HCT116 (cell line): ENCODE results near the gene SNTB2. TPM values are rescaled to one million over a fixed set of nuclear protein-coding genes. Genes with fewer than 3 reads are reported as not detected.

Experiments
- ATAC-seq: fragments of 200-7000 bp; cut with Tn5 transposase; 2 replicates; pipeline ENCODE4 v1.9.1; 2020; ENCODE audit warnings: mild to moderate bottlenecking, moderate library complexity
- BruUV-seq: library from RNA; stranded (reverse); fragments of 400-500 nt; replicated peaks from 2 replicates; lab custom pipeline; 2021; lab: Mats Ljungman, UMichigan
- CTCF ChIA-PET: fragments of 300-600 bp; sonication (Branson Sonifier 250); formaldehyde crosslinking; loops from one replicate; lab custom pipeline; 2021; ENCODE audit warnings: antibody characterized with exemption; lab: Charles Lee
- POLR2A ChIA-PET: fragments of 300-600, 350-600 bp; sonication (Branson Sonifier 250); formaldehyde crosslinking; loops from one replicate; lab custom pipeline; 2021; ENCODE audit warnings: antibody characterized with exemption; lab: Charles Lee
- RAD21 ChIA-PET, 2 experiments: fragments of 300-600 bp; sonication (Branson Sonifier 250); formaldehyde crosslinking; loops; one replicate each; lab custom pipeline; 2023; ENCODE audit warnings: low total read pairs in 2 of 2; ENCODE audit not compliant: uncharacterized antibody in 2 of 2, unreplicated experiment in 2 of 2, low non-redundant PET in 1 of 2; lab: Charles Lee
- DNase-seq: peaks from one replicate; pipeline ENCODE4 v3.0.0-alpha.2; 2010; ENCODE audit warnings: low read depth, low spot score
- H2AFZ ChIP-seq: fragments of 200-600 bp; shearing (Covaris generic), sonication (generic); 2 replicates; pipeline ENCODE4 v1.6.1; 2017; ENCODE audit warnings: low read depth, mixed run types, mixed read lengths, antibody characterized with exemption, low read length; ENCODE audit not compliant: poor library complexity, severe bottlenecking
- H3K27ac ChIP-seq: 2 replicates; pipeline ENCODE4 v1.5.1; 2012; ENCODE audit warnings: low read depth, low read length
- H3K27me3 ChIP-seq: fragments of 200-600 bp; sonication (generic); 2 replicates; pipeline ENCODE4 v1.6.1; 2016; ENCODE audit warnings: mixed run types, low read length, mixed read lengths; ENCODE audit not compliant: insufficient read depth
- H3K36me3 ChIP-seq, 2 experiments: fragments of 200-500 bp in 1 of 2; fragments of 200-600 bp in 1 of 2; sonication (Bioruptor generic) in 1 of 2; sonication (generic) in 1 of 2; 2 replicates each; pipeline versions ENCODE4 v1.5.1 to v1.6.1; 2014 to 2016; ENCODE audit warnings: low read length in 2 of 2, inconsistent platforms in 1 of 2, mixed read lengths in 1 of 2, mixed run types in 1 of 2; ENCODE audit not compliant: insufficient read depth in 2 of 2, control insufficient read depth in 1 of 2
- H3K4me1 ChIP-seq, 2 experiments: fragments of 200-600 bp in 1 of 2; sonication (generic) in 1 of 2; 2 replicates each; pipeline versions ENCODE4 v1.5.1 to v1.6.1; 2012 to 2017; ENCODE audit warnings: low read length in 2 of 2, inconsistent platforms in 1 of 2, mild to moderate bottlenecking in 1 of 2, mixed read lengths in 1 of 2, mixed run types in 1 of 2, moderate library complexity in 1 of 2; ENCODE audit not compliant: insufficient read depth in 2 of 2, control insufficient read depth in 1 of 2
- H3K4me2 ChIP-seq: fragments of 200-600 bp; sonication (generic); 2 replicates; pipeline ENCODE4 v1.6.1; 2017; ENCODE audit warnings: mixed run types, low read length, mixed read lengths
- H3K4me3 ChIP-seq, 2 experiments: fragments of 200-600 bp in 1 of 2; sonication (generic) in 1 of 2; replicated peaks in 1 of 2; 2 replicates each; pipeline ENCODE4 v1.5.1; 2011 to 2016; ENCODE audit warnings: low read length in 2 of 2, control low read depth in 1 of 2, low read depth in 1 of 2, mild to moderate bottlenecking in 1 of 2, mixed read lengths in 1 of 2, mixed run types in 1 of 2
- H3K79me2 ChIP-seq: fragments of 200-600 bp; sonication (generic); 2 replicates; pipeline ENCODE4 v1.6.1; 2017; ENCODE audit warnings: mild to moderate bottlenecking, mixed run types, low read length, moderate library complexity, mixed read lengths; ENCODE audit not compliant: insufficient read depth
- H3K9ac ChIP-seq: fragments of 200-600 bp; sonication (generic); 2 replicates; pipeline ENCODE4 v1.6.1; 2016; ENCODE audit warnings: low read length, mixed read lengths
- H3K9me2 ChIP-seq: fragments of 200-600 bp; sonication (generic), shearing (Covaris generic); 2 replicates; pipeline ENCODE4 v1.6.1; 2017; ENCODE audit warnings: mixed run types, mild to moderate bottlenecking, moderate library complexity; ENCODE audit not compliant: insufficient read depth
- H3K9me3 ChIP-seq, 2 experiments: fragments of 200-500 bp in 1 of 2; fragments of 200-600 bp in 1 of 2; sonication (Bioruptor generic) in 1 of 2; sonication (generic) in 1 of 2; 2 replicates each; pipeline ENCODE4 v1.6.1; 2014 to 2017; ENCODE audit warnings: low read length in 2 of 2, mixed read lengths in 2 of 2, inconsistent platforms in 1 of 2, low read depth in 1 of 2, mild to moderate bottlenecking in 1 of 2, mixed run types in 1 of 2, moderate library complexity in 1 of 2; ENCODE audit not compliant: control insufficient read depth in 1 of 2, insufficient read depth in 1 of 2
- H4K20me1 ChIP-seq: fragments of 200-600 bp; sonication (generic), shearing (Covaris generic); 2 replicates; pipeline ENCODE4 v1.6.1; 2017; ENCODE audit warnings: mixed run types, mild to moderate bottlenecking, moderate library complexity; ENCODE audit not compliant: insufficient read depth
- ATF3 ChIP-seq: IDR thresholded peaks from 2 replicates; pipeline ENCODE4 v1.6.1; 2012
- EGR1 ChIP-seq: IDR thresholded peaks from 2 replicates; pipeline ENCODE4 v1.6.1; 2012; ENCODE audit warnings: low read depth
- MAX ChIP-seq: IDR thresholded peaks from 2 replicates; pipeline ENCODE4 v1.6.1; 2012
- SP1 ChIP-seq: IDR thresholded peaks from 2 replicates; pipeline ENCODE4 v1.6.1; 2012; ENCODE audit warnings: low read depth
- TCF7L2 ChIP-seq: IDR thresholded peaks from 2 replicates; pipeline ENCODE4 v1.7.0; 2011; ENCODE audit warnings: borderline replicate concordance, inconsistent platforms; ENCODE audit not compliant: insufficient read depth, insufficient read length; ENCODE audit errors: extremely low read depth
- ZBTB33 ChIP-seq: IDR thresholded peaks from 2 replicates; pipeline ENCODE4 v1.6.1; 2011; ENCODE audit warnings: mild to moderate bottlenecking, low read length, moderate library complexity; ENCODE audit not compliant: insufficient replicate concordance; ENCODE audit errors: extremely low read depth
- ZFX ChIP-seq: fragments of 450-650 bp; IDR thresholded peaks from 2 replicates; pipeline ENCODE4 v1.6.1; 2017
- intact Hi-C: fragments of 100-400 bp; cut with micrococcal nuclease; formaldehyde crosslinking; loops from 2 replicates; pipeline ENCODE4 v1.10.0; 2022
- total RNA-seq: library from RNA; stranded (reverse); gene quantifications from one replicate; pipeline ENCODE4 v1.2.1, GENCODE V29; 2021; ENCODE audit not compliant: unreplicated experiment

Gene SNTB2
- total RNA-seq, 1 experiment from 2014 or later: 38.1 TPM

- no peak for TF ChIP-seq TCF7L2
Observed at GRCh38 chr16:69319381-69319780, 132.4 kb downstream of the SNTB2 start (continued).

- POLR2A ChIA-PET: no interaction called here
- intact Hi-C loops: no loop called here
- RAD21 ChIA-PET: no interaction called here
- DNase-seq (no peak), ATAC-seq (no peak)
- no TSS peak for BruUV-seq
- Histone ChIP-seq H3K4me2 (no peak overlapping the region), H3K9ac (no peak overlapping the region), H3K4me3 (no peak overlapping the region), H4K20me1 (no peaks in the 10 kb centered on the region), H3K36me3 (peaks cover 46 to 69% of the 10 kb centered on the region in 2 experiments; a peak in 3 of 4 replicates), H3K9me3 (no peaks in the 10 kb centered on the region), H2AFZ (no peak overlapping the region), H3K4me1 (no peaks in the 10 kb centered on the region), H3K9me2 (no peaks in the 10 kb centered on the region), H3K27me3 (no peaks in the 10 kb centered on the region), H3K79me2 (peaks cover 72% of the 10 kb centered on the region), H3K27ac (no peak overlapping the region)
- no peak for TF ChIP-seq SP1
- TF ChIP-seq EGR1: no peak
- no peak for TF ChIP-seq TCF7L2
- no peak for TF ChIP-seq MAX
- no peak for TF ChIP-seq ATF3
- TF ChIP-seq ZFX: no peak
- CTCF ChIA-PET: no interaction called here
Observed at GRCh38 chr16:69319826-69320739, 133.1 kb downstream of the SNTB2 start.

- ChIA-PET RAD21 (no interaction called here), CTCF (no interaction called here), POLR2A (no interaction called here)
- Histone ChIP-seq H3K79me2 (peaks cover 70% of the 10 kb centered on the region), H3K27ac (no peak overlapping the region), H3K9ac (no peak overlapping the region), H3K4me2 (no peak overlapping the region), H4K20me1 (no peaks in the 10 kb centered on the region), H3K9me2 (no peaks in the 10 kb centered on the region), H2AFZ (no peak overlapping the region), H3K4me3 (no peak overlapping the region), H3K36me3 (peaks cover 48 to 69% of the 10 kb centered on the region in 2 experiments), H3K4me1 (no peaks in the 10 kb centered on the region), H3K27me3 (no peaks in the 10 kb centered on the region), H3K9me3 (no peaks in the 10 kb centered on the region)
- TF ChIP-seq ZBTB33: no peak
- BruUV-seq: no TSS peak
- intact Hi-C loops: no loop called here
- DNase-seq (no peak), ATAC-seq (no peak)
Observed at GRCh38 chr16:69320740-69321073, 133.7 kb downstream of the SNTB2 start.
